IMR-90 (cell line): ENCODE measurements around the gene PDZD2. TPM values are rescaled to one million over a fixed set of nuclear protein-coding genes. Genes with fewer than 3 reads are reported as not detected.

ENCODE experiments used
- ATAC-seq: fragments of 200-7000 bp; cut with Tn5 transposase; 2 replicates; pipeline ENCODE4 v1.9.1; 2020; ENCODE audit warnings: low read depth, mild to moderate bottlenecking, moderate library complexity
- BruUV-seq: library from RNA; stranded (reverse); fragments of 400-500 nt; replicated peaks from 2 replicates; lab custom pipeline; 2021; lab: Mats Ljungman, UMichigan
- CTCF ChIA-PET: fragments of 300-600 bp; formaldehyde crosslinking; extraction: SDS; loops from one replicate; lab custom pipeline; 2021; ENCODE audit warnings: antibody characterized with exemption; lab: Yijun Ruan, JAX
- POLR2A ChIA-PET: fragments of 300-600 bp; sonication (Branson Sonifier 250); formaldehyde crosslinking; loops from one replicate; lab custom pipeline; 2022; ENCODE audit warnings: antibody characterized with exemption; ENCODE audit not compliant: unreplicated experiment; lab: Charles Lee
- DNase-seq: peaks from one replicate; pipeline ENCODE4 v3.0.0; 2013
- H2AFZ ChIP-seq: replicated peaks from 2 replicates; pipeline ENCODE3; 2013; ENCODE audit warnings: low read length, mild to moderate bottlenecking; ENCODE audit not compliant: poor library complexity
- H2AK5ac ChIP-seq: 2 replicates; pipeline ENCODE4 v1.6.1; 2013; ENCODE audit warnings: low read depth, low read length, inconsistent platforms
- H2AK9ac ChIP-seq: replicated peaks from 2 replicates; pipeline ENCODE3; 2013; ENCODE audit warnings: mild to moderate bottlenecking, low read depth, low read length, moderate library complexity; ENCODE audit not compliant: poor library complexity
- H2BK120ac ChIP-seq: 2 replicates; pipeline ENCODE4 v1.6.1; 2013; ENCODE audit warnings: low read depth, low read length, inconsistent platforms
- H2BK15ac ChIP-seq: 3 replicates; pipeline ENCODE4 v1.6.1; 2013; ENCODE audit warnings: low read depth, low read length, inconsistent platforms
- H2BK20ac ChIP-seq: 2 replicates; pipeline ENCODE4 v1.6.1; 2013; ENCODE audit warnings: low read depth, mild to moderate bottlenecking, inconsistent platforms, low read length, moderate library complexity
- H2BK5ac ChIP-seq: 2 replicates; pipeline ENCODE4 v1.6.1; 2013; ENCODE audit warnings: mild to moderate bottlenecking, low read depth, low read length, inconsistent platforms; ENCODE audit not compliant: poor library complexity, severe bottlenecking
- H3K14ac ChIP-seq: replicated peaks from 2 replicates; pipeline ENCODE4 v1.6.1; 2013; ENCODE audit warnings: low read depth, low read length, inconsistent platforms
- H3K18ac ChIP-seq: 2 replicates; pipeline ENCODE4 v1.6.1; 2013; ENCODE audit warnings: low read depth, low read length, control low read depth
- H3K23ac ChIP-seq: 2 replicates; pipeline ENCODE4 v1.6.1; 2013; ENCODE audit warnings: low read depth, low read length, inconsistent platforms
- H3K27ac ChIP-seq: 2 replicates; pipeline ENCODE4 v1.5.1; 2013; ENCODE audit warnings: mild to moderate bottlenecking, control low read depth, low read length; ENCODE audit not compliant: insufficient read depth
- H3K27me3 ChIP-seq: 2 replicates; pipeline ENCODE4 v1.6.1; 2013; ENCODE audit warnings: low read length; ENCODE audit not compliant: control insufficient read depth, insufficient read depth
- H3K36me3 ChIP-seq: 2 replicates; pipeline ENCODE4 v1.6.1; 2013; ENCODE audit warnings: low read length, mixed read lengths; ENCODE audit not compliant: control insufficient read depth, insufficient read depth
- H3K4ac ChIP-seq: 2 replicates; pipeline ENCODE4 v1.6.1; 2013; ENCODE audit warnings: low read depth, low read length, inconsistent platforms
- H3K4me1 ChIP-seq: 2 replicates; pipeline ENCODE4 v1.6.1; 2013; ENCODE audit warnings: low read length, mixed read lengths; ENCODE audit not compliant: control insufficient read depth, insufficient read depth
- H3K4me2 ChIP-seq: 2 replicates; pipeline ENCODE4 v1.6.1; 2013; ENCODE audit warnings: low read depth, mild to moderate bottlenecking, control low read depth, low read length, moderate library complexity
- H3K4me3 ChIP-seq: 2 replicates; pipeline ENCODE4 v1.5.1; 2013; ENCODE audit warnings: low read depth, mild to moderate bottlenecking, control low read depth, low read length, moderate library complexity; ENCODE audit not compliant: insufficient read depth
- H3K56ac ChIP-seq: 2 replicates; pipeline ENCODE4 v1.6.1; 2013; ENCODE audit warnings: low read length, inconsistent platforms; ENCODE audit not compliant: insufficient read depth; ENCODE audit errors: extremely low read depth
- H3K79me1 ChIP-seq, 2 experiments: 2 replicates each; pipeline ENCODE4 v1.6.1; 2013; ENCODE audit warnings: low read length in 2 of 2, inconsistent platforms in 1 of 2, low read depth in 1 of 2
- H3K9ac ChIP-seq: 2 replicates; pipeline ENCODE4 v1.6.1; 2013; ENCODE audit warnings: low read depth, low read length, control low read depth
- H3K9me1 ChIP-seq: 2 replicates; pipeline ENCODE4 v1.6.1; 2013; ENCODE audit warnings: low read length, inconsistent platforms; ENCODE audit not compliant: insufficient read depth
- H3K9me3 ChIP-seq: 2 replicates; pipeline ENCODE4 v1.6.1; 2013; ENCODE audit warnings: low read length; ENCODE audit not compliant: control insufficient read depth, insufficient read depth
- H4K20me1 ChIP-seq: 2 replicates; pipeline ENCODE4 v1.6.1; 2013; ENCODE audit warnings: low read length, inconsistent platforms; ENCODE audit not compliant: insufficient read depth
- H4K5ac ChIP-seq: 2 replicates; pipeline ENCODE4 v1.6.1; 2013; ENCODE audit warnings: mild to moderate bottlenecking, low read depth, low read length, control low read depth
- H4K8ac ChIP-seq, 2 experiments: 2 replicates each; pipeline ENCODE4 v1.6.1; 2013; ENCODE audit warnings: low read depth in 2 of 2, low read length in 2 of 2, control low read depth in 1 of 2, inconsistent platforms in 1 of 2
- H4K91ac ChIP-seq: 2 replicates; pipeline ENCODE4 v1.6.1; 2013; ENCODE audit warnings: low read depth, low read length, inconsistent platforms; ENCODE audit not compliant: insufficient read depth
- BHLHE40 ChIP-seq: fragments of 150-350 bp; IDR thresholded peaks from 2 replicates; pipeline ENCODE4 v1.6.1; 2016; ENCODE audit warnings: mild to moderate bottlenecking, low read depth, low read length
- CEBPB ChIP-seq: IDR thresholded peaks from 2 replicates; pipeline ENCODE4 v1.6.1; 2012; ENCODE audit warnings: low read depth, low read length, improper control_type of control experiment
- CTCF ChIP-seq: conservative IDR thresholded peaks from 2 replicates; pipeline ENCODE4 v1.5.1; 2012; ENCODE audit warnings: mild to moderate bottlenecking, low read depth, low read length, improper control_type of control experiment
- ELK1 ChIP-seq: fragments of 150-350 bp; IDR thresholded peaks from 2 replicates; pipeline ENCODE4 v1.6.1; 2016; ENCODE audit warnings: low read depth, mild to moderate bottlenecking, low read length, moderate library complexity, borderline replicate concordance
- FOS ChIP-seq: fragments of 150-350 bp; IDR thresholded peaks from 2 replicates; pipeline ENCODE4 v1.6.1; 2016; ENCODE audit warnings: low read depth, low read length
- MAFK ChIP-seq: IDR thresholded peaks from 2 replicates; pipeline ENCODE4 v1.6.1; 2012; ENCODE audit warnings: low read depth, low read length, improper control_type of control experiment
- NFE2L2 ChIP-seq: fragments of 150-350 bp; IDR thresholded peaks from 2 replicates; pipeline ENCODE4 v1.6.1; 2016; ENCODE audit warnings: low read depth, mild to moderate bottlenecking, low read length
- POLR2A ChIP-seq: IDR thresholded peaks from 2 replicates; pipeline ENCODE4 v1.6.1; 2012; ENCODE audit warnings: mild to moderate bottlenecking, low read depth, low read length
- RAD21 ChIP-seq: IDR thresholded peaks from 2 replicates; pipeline ENCODE4 v1.6.1; 2012; ENCODE audit warnings: low read length, improper control_type of control experiment
- RCOR1 ChIP-seq: IDR thresholded peaks from 2 replicates; pipeline ENCODE4 v1.6.1; 2012; ENCODE audit warnings: mild to moderate bottlenecking, low read length, improper control_type of control experiment; ENCODE audit not compliant: insufficient replicate concordance
- RFX5 ChIP-seq: IDR thresholded peaks from 2 replicates; pipeline ENCODE4 v1.8.0; 2012; ENCODE audit warnings: low read depth, mild to moderate bottlenecking, low read length, moderate library complexity
- SMC3 ChIP-seq: fragments of 150-350 bp; IDR thresholded peaks from 2 replicates; pipeline ENCODE4 v1.6.1; 2016; ENCODE audit warnings: low read depth, mild to moderate bottlenecking, antibody characterized with exemption, low read length, moderate library complexity
- USF2 ChIP-seq: fragments of 150-350 bp; IDR thresholded peaks from 2 replicates; pipeline ENCODE4 v1.6.1; 2017; ENCODE audit warnings: mild to moderate bottlenecking, antibody characterized with exemption, low read length, low read depth
- WGBS, 2 experiments: methylation state at CpG; one replicate each; pipeline versions ENCODE4 v1.1.5 to v1.1.7; 2013; ENCODE audit warnings: missing lambda C conversion rate in 2 of 2; ENCODE audit not compliant: insufficient read length in 1 of 2; ENCODE audit errors: extremely low coverage in 2 of 2; 5-methylcytosine and 5-hydroxymethylcytosine counted together
- dilution Hi-C: fragments of 300-500 bp; cut with HindIII; formaldehyde crosslinking; loops from one replicate; pipeline ENCODE4 v1.14.3; 2018; ENCODE audit warnings: low sequenced_read_pairs; ENCODE audit not compliant: unreplicated experiment
- in situ Hi-C: fragments of 300-500 bp; cut with MboI; formaldehyde crosslinking; loops from 3 replicates; pipeline ENCODE4 v1.14.3; 2019; ENCODE audit warnings: low sequenced_read_pairs, inconsistent platforms, mixed read lengths
- intact Hi-C: fragments of 100-400 bp; cut with micrococcal nuclease; formaldehyde crosslinking; loops from 2 replicates; pipeline ENCODE4 v1.10.0; 2022
- polyA plus RNA-seq, 3 experiments: library from polyadenylated mRNA; depleted of rRNA; stranded (reverse); fragments of >200 nt; gene quantifications; 2 replicates each; pipeline ENCODE4 v1.2.3, GENCODE V29; 2012; ENCODE audit warnings: low replicate concordance in 1 of 3
- total RNA-seq: library from RNA; depleted of rRNA; stranded (reverse); fragments of >200 nt; gene quantifications from 2 replicates; pipeline ENCODE4 v1.2.3, GENCODE V29; 2012

PDZD2 gene
- total and polyA plus RNA-seq, 2 of the 4 experiments (the other 2 are of a cell fraction), result under 0.01 to 0.02 TPM

- intact Hi-C loops (no loop called here), in situ Hi-C loops (no loop called here), dilution Hi-C loops (no loop called here)
- Histone ChIP-seq H3K36me3 (no peaks in the 10 kb centered on the region), H2AFZ (peak overlapping the region; percentile 78), H3K18ac (no peak overlapping the region), H3K27me3 (peaks cover 34% of the 10 kb centered on the region), H3K23ac (no peak overlapping the region), H2BK20ac (no peak overlapping the region), H2BK120ac (no peak overlapping the region), H3K4me2 (no peak overlapping the region; the same call in 1 of the 2 replicates), H3K9me1 (no peaks in the 10 kb centered on the region), H3K56ac (no peak overlapping the region), H2BK15ac (no peak overlapping the region), H3K4ac (no peak overlapping the region), H4K8ac (no peak overlapping the region), H3K27ac (no peak overlapping the region), H3K9me3 (no peaks in the 10 kb centered on the region; the same call in 1 of the 2 replicates), H3K4me1 (no peaks in the 10 kb centered on the region; the same call in 1 of the 2 replicates), H2AK9ac (no peak overlapping the region), H4K5ac (no peak overlapping the region), H2BK5ac (no peak overlapping the region), H2AK5ac (no peak overlapping the region), H3K4me3 (no peak overlapping the region), H3K14ac (no peak overlapping the region), H4K91ac (no peak overlapping the region), H3K9ac (no peak overlapping the region), H4K20me1 (no peaks in the 10 kb centered on the region), H3K79me1 (no peaks in the 10 kb centered on the region)
- POLR2A ChIA-PET, result no interaction called here
- TF ChIP-seq FOS, result no peak
- TF ChIP-seq NFE2L2, result no peak
- TF ChIP-seq MAFK, result no peak
- no peak for TF ChIP-seq USF2
- TF ChIP-seq BHLHE40, result no peak
- TF ChIP-seq RAD21, result no peak
- TF ChIP-seq RFX5, result no peak
- no peak for TF ChIP-seq ELK1
- TF ChIP-seq CEBPB, result no peak
- TF ChIP-seq CTCF, result no peak
- TF ChIP-seq POLR2A, result no peak
- no peak for TF ChIP-seq RCOR1
- TF ChIP-seq SMC3, result no peak
- CTCF ChIA-PET, result no interaction called here
- BruUV-seq, result no TSS peak
- no peak for DNase-seq
- no CpG with 5 or more reads among the region's 8 CpGs for WGBS, 2 experiments
- no peak for ATAC-seq
Measured at GRCh38 chr5:31853398-31854135, 214.6 kb downstream of the PDZD2 start.
